Central memory CD4-positive, alpha-beta T cell (primary cell): Measurements from ENCODE around the gene TUBGCP2.
A peak's percentile ranks its signal among the peaks of the same experiment; 100 is the strongest.

Source experiments
- DNase-seq: peaks from one replicate; pipeline ENCODE4 v3.0.0; 2022

TUBGCP2 gene

DNA sequence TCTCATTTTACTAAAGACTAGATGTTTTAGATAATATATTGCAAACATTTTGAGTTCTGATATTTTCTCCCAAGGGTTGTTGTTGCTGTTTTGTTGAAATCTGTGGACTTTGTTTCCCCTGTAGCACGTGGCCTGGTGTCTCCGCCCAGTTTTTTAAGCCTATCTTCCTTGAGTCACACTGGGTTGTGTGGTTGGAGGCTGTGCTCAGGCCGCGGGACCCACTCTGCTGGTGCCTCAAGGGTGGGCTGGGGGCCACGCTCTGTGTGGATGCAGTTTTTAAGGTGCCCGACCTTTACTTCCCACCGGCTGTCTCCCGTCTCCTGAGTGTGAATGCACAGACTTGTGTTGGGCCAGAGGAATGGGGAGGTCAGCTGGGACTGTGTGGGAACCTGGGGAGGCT lies 34.3 kb upstream of the TUBGCP2 start:
- DNase-seq, result no peak

GRCh38 chr10:133341983-133342382 lies 33.3 kb upstream of the TUBGCP2 start:
- DNase-seq, result no peak

DNA sequence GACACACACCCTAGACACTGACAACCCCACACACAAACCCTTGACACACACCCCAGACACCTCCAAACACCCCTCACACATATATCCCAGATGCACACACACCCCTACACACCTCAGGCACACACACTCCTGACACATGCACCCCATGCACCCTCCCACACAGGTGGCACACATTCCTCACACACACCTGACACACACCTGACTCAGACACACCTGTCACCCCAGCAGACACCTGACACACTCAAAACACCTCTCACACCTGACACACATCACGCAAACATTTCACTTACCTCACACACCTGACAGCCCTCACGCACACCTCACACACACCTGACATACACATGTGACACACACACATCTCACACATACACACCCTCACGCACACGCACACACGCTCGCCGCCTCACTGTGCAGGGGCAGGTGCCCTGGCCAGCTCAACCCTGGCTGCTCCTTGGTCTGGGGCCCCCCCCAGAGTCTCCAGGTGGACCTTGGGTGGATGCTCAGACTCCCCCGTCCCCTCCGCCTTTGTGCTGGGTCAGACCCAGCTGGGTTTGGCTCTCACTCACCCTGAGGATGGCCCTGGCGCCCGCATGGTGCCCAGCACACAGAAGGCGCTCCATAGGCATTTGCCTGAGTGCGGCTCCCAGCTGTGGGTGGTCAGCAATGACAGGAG lies 31.2 kb upstream of the TUBGCP2 start:
- no peak for DNase-seq

GRCh38 chr10:133338080-133339071 lies 29.7 kb upstream of the TUBGCP2 start:
- DNase-seq, result no peak

- DNase-seq, result no peak
Observed at GRCh38 chr10:133337370-133337725, 28.7 kb upstream of the TUBGCP2 start.

GRCh38 chr10:133336577-133337369 lies 28.1 kb upstream of the TUBGCP2 start, which contains the start of gene CALY:
Gene CALY, minus strand, starts transcription at chr10:133336896. Its CDS starts 7,907 bp downstream, at chr10:133328989.
- DNase-seq, result peak; percentile 94

GRCh38 chr10:133336118-133336576 lies 27.5 kb upstream of the TUBGCP2 start:
- DNase-seq, result no peak

- DNase-seq, result peak; percentile 86
Observed at GRCh38 chr10:133335246-133336117, 26.8 kb upstream of the TUBGCP2 start.

DNA sequence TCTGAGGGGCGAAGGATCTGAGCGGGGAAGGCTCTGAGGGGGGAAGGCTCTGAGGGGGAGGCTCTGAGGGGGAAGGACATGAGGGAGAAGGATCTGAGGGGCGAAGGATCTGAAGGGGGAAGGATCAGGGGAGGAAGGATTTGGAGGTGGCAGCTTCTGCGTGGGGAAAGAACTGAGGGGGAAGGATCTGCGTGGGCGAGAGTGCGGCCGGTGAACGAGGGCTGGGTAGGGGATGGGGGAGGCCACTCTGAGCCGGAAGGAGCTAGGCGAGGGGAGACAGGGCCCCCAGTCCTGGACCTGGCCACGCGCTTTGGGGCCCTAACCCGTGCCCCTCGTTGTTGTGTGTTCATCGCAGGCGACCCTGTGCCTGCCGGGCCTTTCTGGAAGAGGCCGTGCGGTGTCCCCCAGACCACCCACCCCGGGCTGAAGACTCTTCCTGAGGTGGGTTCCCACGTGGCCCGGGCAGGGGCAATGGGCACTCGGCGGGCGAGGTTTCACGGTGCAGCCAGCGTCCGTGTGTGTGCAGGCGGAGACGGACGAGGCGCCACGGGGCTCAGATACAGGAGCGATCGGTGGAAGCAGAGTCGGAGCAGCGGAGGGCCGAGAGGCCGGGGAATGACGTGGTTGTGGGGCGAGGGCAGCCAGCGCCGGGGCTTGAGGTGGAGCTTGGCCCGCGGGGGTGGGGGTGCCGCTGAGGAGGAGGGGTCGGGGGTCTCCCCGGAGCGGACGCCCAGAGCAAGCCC lies 26.0 kb upstream of the TUBGCP2 start:
- DNase-seq, result no peak

DNA sequence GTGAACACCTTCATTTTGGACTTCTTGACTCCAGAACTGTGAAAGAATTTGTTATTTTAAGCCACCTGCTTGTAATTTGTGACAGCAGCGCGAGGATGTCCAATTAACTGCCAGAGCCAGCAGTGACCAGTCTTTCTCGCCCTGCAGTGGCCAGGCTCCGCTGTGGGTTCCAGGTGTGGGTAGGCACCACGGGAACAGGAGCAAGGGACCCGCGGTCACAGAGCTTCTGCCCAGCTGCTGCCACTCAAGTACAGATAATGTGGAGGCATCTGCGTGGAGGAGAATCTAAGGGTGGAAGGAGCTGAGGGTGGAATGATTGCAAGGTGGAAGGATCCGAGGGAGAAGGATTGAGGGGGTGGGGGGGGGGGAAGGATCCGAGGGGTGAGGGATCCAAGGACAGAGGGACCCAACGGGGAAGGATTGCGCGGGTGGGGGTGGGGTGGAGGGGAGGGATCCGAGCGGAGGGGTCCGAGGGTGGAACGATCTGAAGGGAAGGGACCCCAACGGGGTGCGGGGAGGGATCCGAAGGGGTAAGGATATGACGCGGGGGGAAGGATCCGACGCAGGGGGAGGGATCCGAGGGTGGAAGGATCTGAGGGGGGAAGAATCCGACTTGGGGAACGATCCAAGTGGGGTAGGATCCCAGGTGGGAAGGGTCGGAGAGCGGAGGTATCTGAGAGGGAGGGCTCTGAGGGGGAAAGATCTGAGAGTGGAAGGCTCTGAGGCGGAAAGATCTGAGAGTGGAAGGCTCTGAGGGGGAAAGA lies 24.4 kb upstream of the TUBGCP2 start:
- no peak for DNase-seq

DNA sequence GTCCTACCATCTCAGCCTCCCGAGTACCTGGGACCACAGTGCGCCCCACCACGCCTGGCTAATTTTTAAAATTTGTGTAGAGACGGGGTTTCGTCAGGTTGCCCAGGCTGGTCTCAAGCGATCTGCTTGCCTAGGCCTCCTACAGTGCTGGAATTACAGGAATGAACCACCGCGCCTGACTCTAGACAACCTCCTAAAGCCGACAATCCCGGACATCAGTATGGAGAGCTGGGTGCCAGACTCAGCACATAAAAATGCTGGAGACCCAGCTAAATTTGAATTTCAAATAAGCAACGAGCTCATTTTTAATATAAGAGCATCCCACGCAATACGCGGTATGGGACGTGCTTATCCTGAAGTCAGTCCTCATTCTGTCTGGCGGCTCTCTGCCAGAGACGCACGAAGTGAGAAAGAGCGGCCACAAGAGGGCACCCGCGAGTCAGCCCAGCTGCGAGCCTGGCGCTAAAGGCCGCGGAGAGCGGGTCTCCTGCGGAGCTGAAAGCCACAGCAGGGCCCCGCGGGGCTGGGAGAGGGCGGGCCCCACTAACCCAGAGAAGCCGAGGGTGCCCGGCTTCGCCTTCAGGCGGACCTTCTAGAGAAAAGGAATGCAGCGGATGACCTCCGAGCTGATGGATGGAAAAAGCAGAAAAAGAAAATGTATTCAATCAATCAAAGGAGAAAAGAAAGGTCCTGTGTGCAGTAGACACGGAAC lies 21.0 kb upstream of the TUBGCP2 start:
- peak; percentile 78 for DNase-seq

- DNase-seq, result no peak
Observed at GRCh38 chr10:133328358-133329343, 20.0 kb upstream of the TUBGCP2 start.

DNA sequence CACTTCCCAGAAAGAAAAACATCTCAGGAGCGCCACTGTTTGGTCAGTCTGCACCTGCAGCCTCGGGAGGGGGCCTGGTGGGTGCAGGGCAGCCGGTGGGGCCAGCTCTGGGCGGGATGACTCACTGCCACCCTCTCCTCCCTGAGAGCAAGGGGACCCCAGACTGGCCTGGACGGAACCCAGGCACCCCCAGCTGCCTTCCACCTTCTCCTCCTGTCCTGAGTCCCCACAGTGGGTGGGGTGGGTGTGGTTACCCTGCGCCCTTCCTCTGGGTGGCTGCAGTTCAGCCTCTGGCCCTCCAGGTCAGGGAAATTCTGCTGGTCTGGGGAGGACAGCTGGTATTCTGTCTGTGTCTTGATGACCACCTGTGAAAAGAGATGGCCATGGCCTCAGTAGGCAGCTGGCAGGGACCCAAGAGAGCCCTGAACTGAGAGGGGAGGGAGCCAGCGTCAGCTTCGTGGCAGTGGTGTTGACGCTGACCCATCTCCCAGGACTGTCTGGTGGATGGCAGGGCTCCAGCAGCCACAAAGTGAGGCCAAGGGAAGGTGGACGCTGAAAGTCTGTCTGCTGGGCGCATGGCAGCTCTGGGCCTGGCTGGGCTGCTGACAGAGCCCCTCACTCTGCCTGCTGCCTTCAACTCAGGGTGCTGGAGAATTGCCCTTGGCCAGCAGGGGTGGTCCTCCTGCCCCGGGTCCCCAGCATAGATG lies 19.1 kb upstream of the TUBGCP2 start:
- DNase-seq, result no peak

- no peak for DNase-seq
Observed at GRCh38 chr10:133326745-133327650, 18.3 kb upstream of the TUBGCP2 start.

DNA sequence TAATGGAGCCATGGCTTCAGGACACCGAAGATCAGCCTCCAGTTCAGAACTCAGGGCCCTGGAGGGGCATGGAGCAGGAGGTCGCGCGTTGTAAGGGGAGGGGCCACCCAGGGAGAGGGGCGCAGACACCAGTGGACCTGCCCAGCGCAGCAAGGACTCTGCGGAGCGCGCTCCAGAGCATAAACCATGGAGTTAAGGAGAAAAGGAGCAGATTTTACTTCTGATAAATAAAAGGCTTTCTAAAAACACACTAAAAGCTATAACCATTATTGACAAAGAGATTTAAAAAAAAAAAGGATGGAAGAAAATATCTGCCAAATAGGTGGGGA lies 17.5 kb upstream of the TUBGCP2 start:
- DNase-seq, result no peak

- no peak for DNase-seq
Observed at GRCh38 chr10:133325440-133326222, 17.0 kb upstream of the TUBGCP2 start.
